Loucy (cell line): Measurements from ENCODE around the gene ASB2.
A peak's percentile ranks its signal among the peaks of the same experiment; 100 is the strongest.

Experiments used
- H2AFZ ChIP-seq: fragments of 200-600 bp; sonication (generic); 2 replicates; pipeline ENCODE4 v1.6.0; 2016; ENCODE audit warnings: antibody characterized with exemption, mild to moderate bottlenecking, low read length, moderate library complexity
- H3F3A ChIP-seq: fragments of 200-600 bp; 2 replicates; pipeline ENCODE4 v1.6.0; 2016; ENCODE audit warnings: antibody characterized with exemption, low read depth, mild to moderate bottlenecking
- H3K27me3 ChIP-seq: fragments of 200-600 bp; sonication (generic); 2 replicates; pipeline ENCODE4 v1.6.1; 2014; ENCODE audit warnings: low read length, mild to moderate bottlenecking; ENCODE audit not compliant: insufficient read depth, poor library complexity, severe bottlenecking
- H3K36me3 ChIP-seq: fragments of 200-600 bp; sonication (generic); 2 replicates; pipeline ENCODE4 v1.6.1; 2016; ENCODE audit warnings: low read length; ENCODE audit not compliant: insufficient read depth
- H3K4me1 ChIP-seq: fragments of 200-600 bp; sonication (generic); 2 replicates; pipeline ENCODE4 v1.5.1; 2014; ENCODE audit warnings: low read length, mild to moderate bottlenecking; ENCODE audit not compliant: insufficient read depth, poor library complexity, severe bottlenecking
- H3K4me2 ChIP-seq: fragments of 200-600 bp; sonication (generic); 2 replicates; pipeline ENCODE4 v1.6.0; 2014; ENCODE audit warnings: antibody characterized with exemption, low read length, low read depth, mild to moderate bottlenecking; ENCODE audit not compliant: poor library complexity, severe bottlenecking
- H3K4me3 ChIP-seq: fragments of 200-600 bp; sonication (generic); 2 replicates; pipeline ENCODE4 v1.5.1; 2014; ENCODE audit warnings: low read length, mild to moderate bottlenecking, mixed read lengths; ENCODE audit not compliant: poor library complexity, severe bottlenecking
- H3K79me2 ChIP-seq: fragments of 200-600 bp; sonication (generic); 2 replicates; pipeline ENCODE4 v1.6.1; 2014; ENCODE audit warnings: low read length; ENCODE audit not compliant: insufficient read depth
- H3K9ac ChIP-seq: fragments of 200-600 bp; sonication (generic); 2 replicates; pipeline ENCODE4 v1.6.0; 2014; ENCODE audit warnings: mild to moderate bottlenecking, low read depth, low read length, moderate library complexity; ENCODE audit not compliant: poor library complexity, severe bottlenecking
- H3K9me2 ChIP-seq: fragments of 200-600 bp; sonication (generic); replicated peaks from 2 replicates; pipeline ENCODE4 v1.6.1; 2016; ENCODE audit warnings: low read depth, low read length, mixed read lengths
- H3K9me3 ChIP-seq: fragments of 200-600 bp; sonication (generic); 2 replicates; pipeline ENCODE4 v1.6.1; 2014; ENCODE audit warnings: mild to moderate bottlenecking, antibody characterized with exemption, low read length, low read depth; ENCODE audit not compliant: insufficient read depth
- H4K20me1 ChIP-seq: fragments of 200-600 bp; sonication (generic); 2 replicates; pipeline ENCODE4 v1.6.0; 2014; ENCODE audit warnings: antibody characterized with exemption, low read length, mild to moderate bottlenecking; ENCODE audit not compliant: insufficient read depth, poor library complexity, severe bottlenecking
- CTCF ChIP-seq: fragments of 200-600 bp; sonication (generic); conservative IDR thresholded peaks from 2 replicates; pipeline ENCODE4 v1.5.1; 2014; ENCODE audit warnings: mild to moderate bottlenecking, antibody characterized with exemption, low read length
- EZH2phosphoT487 ChIP-seq: fragments of 200-600 bp; IDR thresholded peaks from 2 replicates; pipeline ENCODE4 v1.6.1; 2018; ENCODE audit warnings: antibody characterized with exemption, mild to moderate bottlenecking, moderate library complexity, borderline replicate concordance

Gene ASB2

GRCh38 chr14:94011795-94012194, 35.4 kb upstream of the ASB2 start:
- no peak overlapping the region for H3K9ac ChIP-seq
- TF ChIP-seq CTCF, result no peak
- no peak for TF ChIP-seq EZH2phosphoT487

GRCh38 chr14:94010625-94011024, 34.3 kb upstream of the ASB2 start:
- Histone ChIP-seq H3K79me2 (no peaks in the 10 kb centered on the region), H3K4me2 (no peak overlapping the region), H3K4me1 (peaks cover 5% of the 10 kb centered on the region), H3K4me3 (no peak overlapping the region), H3K9ac (no peak overlapping the region), H3F3A (no peaks in the 10 kb centered on the region), H3K27me3 (no peaks in the 10 kb centered on the region), H3K9me2 (no peaks in the 10 kb centered on the region), H3K36me3 (no peaks in the 10 kb centered on the region), H2AFZ (no peak overlapping the region), H3K9me3 (no peaks in the 10 kb centered on the region), H4K20me1 (no peaks in the 10 kb centered on the region)
- TF ChIP-seq EZH2phosphoT487 (no peak), CTCF (no peak)

More at GRCh38 chr14:94011795-94012194, 35.4 kb upstream of the ASB2 start:
- no peak overlapping the region for H3K4me3 ChIP-seq
- H2AFZ ChIP-seq, result no peak overlapping the region
- no peaks in the 10 kb centered on the region for H4K20me1 ChIP-seq
- H3K36me3 ChIP-seq, result no peaks in the 10 kb centered on the region
- peak overlapping the region; percentile 64 for H3K4me2 ChIP-seq
- H3F3A ChIP-seq, result no peaks in the 10 kb centered on the region
- H3K4me1 ChIP-seq, result peaks cover 5% of the 10 kb centered on the region
- no peaks in the 10 kb centered on the region for H3K9me3 ChIP-seq
- no peaks in the 10 kb centered on the region for H3K9me2 ChIP-seq
- H3K27me3 ChIP-seq, result no peaks in the 10 kb centered on the region
- no peaks in the 10 kb centered on the region for H3K79me2 ChIP-seq

- TF ChIP-seq EZH2phosphoT487 (no peak), CTCF (no peak)
- H3K9me2 ChIP-seq, result no peaks in the 10 kb centered on the region
- H3K9ac ChIP-seq, result no peak overlapping the region
- no peaks in the 10 kb centered on the region for H3K9me3 ChIP-seq
- H3K27me3 ChIP-seq, result no peaks in the 10 kb centered on the region
- H3F3A ChIP-seq, result no peaks in the 10 kb centered on the region
- H3K79me2 ChIP-seq, result no peaks in the 10 kb centered on the region
- H4K20me1 ChIP-seq, result no peaks in the 10 kb centered on the region
- H3K4me1 ChIP-seq, result peaks cover 5% of the 10 kb centered on the region
- H2AFZ ChIP-seq, result no peak overlapping the region
- H3K4me3 ChIP-seq, result no peak overlapping the region
- H3K4me2 ChIP-seq, result no peak overlapping the region
- no peaks in the 10 kb centered on the region for H3K36me3 ChIP-seq
Observed at GRCh38 chr14:94009767-94010166, 33.4 kb upstream of the ASB2 start.
